Measurements from ENCODE around the gene PTGES2. TPM values are rescaled to one million over a fixed set of nuclear protein-coding genes. Genes with fewer than 3 reads are reported as not detected.

PTGES2 gene
- total and polyA plus RNA-seq, 2 of the 13 experiments (the other 11 are each of a cell fraction or from before 2014, with no cell fraction given): 63.7 to 79.8 TPM

DNA sequence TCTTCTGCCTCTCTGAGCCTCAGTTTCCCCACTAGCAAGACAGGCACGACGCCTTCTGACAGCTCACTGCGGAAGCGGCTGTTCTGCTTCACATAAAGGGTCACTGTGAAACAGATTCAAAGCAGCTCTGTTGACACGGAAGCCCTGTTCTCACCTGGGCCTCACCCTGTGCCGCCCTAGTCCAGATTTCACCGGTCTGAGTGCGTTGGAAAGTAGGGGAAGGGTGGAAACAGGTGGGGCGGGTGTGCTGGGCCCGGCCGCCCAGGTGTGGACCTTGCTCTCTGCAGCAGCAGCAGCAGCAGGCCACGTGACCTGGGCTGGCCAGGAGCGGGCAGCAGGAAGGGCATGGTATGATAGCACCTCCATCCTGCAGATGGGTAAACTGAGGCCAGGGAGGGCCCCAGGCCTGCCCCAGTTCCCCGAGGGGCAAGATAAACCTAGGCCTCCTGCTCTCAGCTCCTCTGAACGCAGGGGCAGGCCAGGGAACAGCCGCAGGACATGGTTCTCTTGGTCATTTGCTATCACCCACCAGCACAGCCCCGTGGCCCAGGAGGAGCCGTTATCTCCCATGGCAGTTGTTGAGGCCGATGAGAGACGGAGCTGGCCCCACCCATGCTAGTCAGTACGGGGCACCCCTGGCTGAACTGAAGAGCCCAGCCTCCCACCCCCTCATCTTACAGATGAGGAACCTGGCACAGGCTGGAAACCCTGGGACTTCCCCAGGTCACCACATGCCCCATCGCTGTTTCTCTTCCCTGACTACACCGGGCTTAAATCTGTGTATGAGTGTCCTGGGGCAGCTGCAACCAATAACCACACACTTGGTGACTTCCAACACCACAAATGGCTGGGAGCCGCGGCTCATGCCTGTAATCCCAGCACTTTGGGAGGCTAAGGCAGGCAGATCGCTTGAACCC, 12.1 kb downstream of the PTGES2 start (continued):
- TF ChIP-seq CTCF (CRISPR knock-in tag; IDR thresholded peaks at IDR 0.05): peak; percentile 41; the same call in 1 of the 2 replicates
- TF ChIP-seq CBX5 (CRISPR knock-in tag; IDR thresholded peaks at IDR 0.05; ENCODE audit: borderline replicate concordance): peak; percentile 79
- no peak for TF ChIP-seq ZNF773 (CRISPR knock-in tag; IDR thresholded peaks at IDR 0.05; ENCODE audit: borderline replicate concordance)
- no peak for TF ChIP-seq ZNF280B (CRISPR knock-in tag; IDR thresholded peaks at IDR 0.05; ENCODE audit: borderline replicate concordance)
- TF ChIP-seq ZNF615 (CRISPR knock-in tag; IDR thresholded peaks at IDR 0.05; ENCODE audit: borderline replicate concordance): no peak; the same call in 1 of the 2 replicates
- TF ChIP-seq ZNF766 (CRISPR knock-in tag; IDR thresholded peaks at IDR 0.05; ENCODE audit: borderline replicate concordance): no peak
- TF ChIP-seq, protein P1, sequence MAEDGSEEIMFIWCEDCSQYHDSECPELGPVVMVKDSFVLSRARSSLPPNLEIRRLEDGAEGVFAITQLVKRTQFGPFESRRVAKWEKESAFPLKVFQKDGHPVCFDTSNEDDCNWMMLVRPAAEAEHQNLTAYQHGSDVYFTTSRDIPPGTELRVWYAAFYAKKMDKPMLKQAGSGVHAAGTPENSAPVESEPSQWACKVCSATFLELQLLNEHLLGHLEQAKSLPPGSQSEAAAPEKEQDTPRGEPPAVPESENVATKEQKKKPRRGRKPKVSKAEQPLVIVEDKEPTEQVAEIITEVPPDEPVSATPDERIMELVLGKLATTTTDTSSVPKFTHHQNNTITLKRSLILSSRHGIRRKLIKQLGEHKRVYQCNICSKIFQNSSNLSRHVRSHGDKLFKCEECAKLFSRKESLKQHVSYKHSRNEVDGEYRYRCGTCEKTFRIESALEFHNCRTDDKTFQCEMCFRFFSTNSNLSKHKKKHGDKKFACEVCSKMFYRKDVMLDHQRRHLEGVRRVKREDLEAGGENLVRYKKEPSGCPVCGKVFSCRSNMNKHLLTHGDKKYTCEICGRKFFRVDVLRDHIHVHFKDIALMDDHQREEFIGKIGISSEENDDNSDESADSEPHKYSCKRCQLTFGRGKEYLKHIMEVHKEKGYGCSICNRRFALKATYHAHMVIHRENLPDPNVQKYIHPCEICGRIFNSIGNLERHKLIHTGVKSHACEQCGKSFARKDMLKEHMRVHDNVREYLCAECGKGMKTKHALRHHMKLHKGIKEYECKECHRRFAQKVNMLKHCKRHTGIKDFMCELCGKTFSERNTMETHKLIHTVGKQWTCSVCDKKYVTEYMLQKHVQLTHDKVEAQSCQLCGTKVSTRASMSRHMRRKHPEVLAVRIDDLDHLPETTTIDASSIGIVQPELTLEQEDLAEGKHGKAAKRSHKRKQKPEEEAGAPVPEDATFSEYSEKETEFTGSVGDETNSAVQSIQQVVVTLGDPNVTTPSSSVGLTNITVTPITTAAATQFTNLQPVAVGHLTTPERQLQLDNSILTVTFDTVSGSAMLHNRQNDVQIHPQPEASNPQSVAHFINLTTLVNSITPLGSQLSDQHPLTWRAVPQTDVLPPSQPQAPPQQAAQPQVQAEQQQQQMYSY (CRISPR knock-in tag; IDR thresholded peaks at IDR 0.05): no peak
- no peak for TF ChIP-seq DNMT3B (CRISPR knock-in tag; conservative IDR thresholded peaks at IDR 0.05)
- TF ChIP-seq ZNF343 (CRISPR knock-in tag; IDR thresholded peaks at IDR 0.05): peak; percentile 82; the same call in 1 of the 2 replicates
- TF ChIP-seq SP4 (CRISPR knock-in tag; IDR thresholded peaks at IDR 0.05): peak; percentile 82
- peak; percentile 40; the same call in 1 of the 2 replicates for TF ChIP-seq ZNF281 (CRISPR knock-in tag; IDR thresholded peaks at IDR 0.05; ENCODE audit: borderline replicate concordance)
